ENCODE results near the gene ACBD4.
A peak's percentile ranks its signal among the peaks of the same experiment; 100 is the strongest.

ACBD4 gene

GRCh38 chr17:45135192-45135977 lies at the start of gene ACBD4:
ACBD4 (plus strand) TSS chr17:45135687; CDS start chr17:45136145, 458 bp downstream.
- DNase-seq (ENCODE audit: low spot score) = peak; percentile 97

- DNase-seq (ENCODE audit: low spot score) = no peak
Observed at GRCh38 chr17:45086391-45086790, 49.1 kb upstream of the ACBD4 start.

- no peak for DNase-seq (ENCODE audit: low spot score)
Observed at GRCh38 chr17:45086865-45087503, 48.5 kb upstream of the ACBD4 start.

GRCh38 chr17:45087504-45087975 lies 47.9 kb upstream of the ACBD4 start:
- no peak for DNase-seq (ENCODE audit: low spot score)

- DNase-seq (ENCODE audit: low spot score) = no peak
Observed at GRCh38 chr17:45087978-45088377, 47.5 kb upstream of the ACBD4 start.

GRCh38 chr17:45088741-45089140 lies 46.7 kb upstream of the ACBD4 start:
- DNase-seq (ENCODE audit: low spot score) = no peak

- no peak for DNase-seq (ENCODE audit: low spot score)
Observed at GRCh38 chr17:45090711-45091110, 44.8 kb upstream of the ACBD4 start.

- DNase-seq (ENCODE audit: low spot score) = no peak
Observed at GRCh38 chr17:45091778-45092425, 43.6 kb upstream of the ACBD4 start.

GRCh38 chr17:45092911-45093430 lies 42.5 kb upstream of the ACBD4 start:
- no peak for DNase-seq (ENCODE audit: low spot score)

GRCh38 chr17:45093444-45094110 lies 41.9 kb upstream of the ACBD4 start:
- DNase-seq (ENCODE audit: low spot score) = no peak

- no peak for DNase-seq (ENCODE audit: low spot score)
Observed at GRCh38 chr17:45096141-45096540, 39.3 kb upstream of the ACBD4 start.

GRCh38 chr17:45096926-45097325 lies 38.6 kb upstream of the ACBD4 start:
- DNase-seq (ENCODE audit: low spot score) = no peak

- no peak for DNase-seq (ENCODE audit: low spot score)
Observed at GRCh38 chr17:45098081-45098868, 37.2 kb upstream of the ACBD4 start.

GRCh38 chr17:45098869-45099616 lies 36.4 kb upstream of the ACBD4 start:
- peak; percentile 74 for DNase-seq (ENCODE audit: low spot score)

- no peak for DNase-seq (ENCODE audit: low spot score)
Observed at GRCh38 chr17:45101546-45101882, 34.0 kb upstream of the ACBD4 start.

GRCh38 chr17:45101883-45102811 lies 33.3 kb upstream of the ACBD4 start:
- no peak for DNase-seq (ENCODE audit: low spot score)

GRCh38 chr17:45102856-45103255 lies 32.6 kb upstream of the ACBD4 start:
- DNase-seq (ENCODE audit: low spot score) = no peak

- DNase-seq (ENCODE audit: low spot score) = no peak
Observed at GRCh38 chr17:45103269-45103795, 32.2 kb upstream of the ACBD4 start.

- no peak for DNase-seq (ENCODE audit: low spot score)
Observed at GRCh38 chr17:45104029-45104428, 31.5 kb upstream of the ACBD4 start.

Data from CD4-positive, alpha-beta T cell treated with Interleukin-6 at 100 ng/mL for 8 hours (primary cell).